ENCODE measurements around the gene DERA. TPM values are rescaled to one million over a fixed set of nuclear protein-coding genes. Genes with fewer than 3 reads are reported as not detected.
"Not testable (repeated sequence)": the region's sequence is repeated elsewhere in the genome, so short reads cannot be mapped to it uniquely, and the experiment has no call there.

The DERA gene
- total RNA-seq, 2 donors from 2014 or later = 33.5 to 36.2 TPM

DNA sequence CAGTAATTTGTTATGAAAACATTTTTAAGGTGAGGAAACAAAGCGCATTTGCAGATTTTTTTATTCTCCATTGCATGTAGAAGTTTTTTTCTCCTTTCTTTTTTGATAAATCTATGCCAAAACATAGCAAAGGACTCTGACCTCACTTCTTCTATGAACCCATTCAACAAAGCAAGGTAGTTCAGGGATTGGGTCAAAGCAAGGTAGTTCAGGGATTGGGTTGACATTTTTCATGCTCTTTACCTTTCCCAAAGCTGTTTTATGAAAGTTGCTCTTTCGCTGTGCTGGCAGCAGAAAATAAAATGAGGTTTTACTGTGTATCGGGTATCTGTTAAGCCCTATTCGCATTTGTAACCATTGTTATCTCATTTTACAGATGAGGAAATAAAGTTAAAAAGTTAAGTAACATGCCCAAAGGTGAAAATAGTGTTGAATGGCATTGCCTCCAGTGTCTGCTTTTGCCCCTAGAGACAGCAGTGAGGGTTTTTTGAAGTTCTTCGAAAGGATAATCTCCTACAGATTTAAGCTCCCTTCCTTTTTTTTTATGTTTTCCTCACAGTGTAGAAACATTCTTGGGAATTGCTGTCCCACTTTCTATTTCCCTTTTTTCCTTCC is 18.4 kb upstream of the DERA start:
- ATAC-seq (no peak), DNase-seq (ENCODE audit: low spot score in 2 of 2) (no peak)
- H3K36me3 Mint-ChIP-seq = peaks cover 6 to 8% of the 10 kb centered on the region in 2 donors
- H3K27ac Mint-ChIP-seq = no peak overlapping the region
- H3K9me3 Mint-ChIP-seq = no peaks in the 10 kb centered on the region

GRCh38 chr12:15893260-15893659 is 17.9 kb upstream of the DERA start:
- Mint-ChIP-seq H3K9me3 (no peaks in the 10 kb centered on the region), H3K27ac (no peak overlapping the region), H3K36me3 (peaks cover 6 to 8% of the 10 kb centered on the region in 2 donors)
- no peak for ATAC-seq
- DNase-seq (ENCODE audit: low spot score in 2 of 2) = no peak

GRCh38 chr12:15896867-15897266 is 14.3 kb upstream of the DERA start:
- H3K9me3 Mint-ChIP-seq = no peaks in the 10 kb centered on the region
- DNase-seq (ENCODE audit: low spot score in 2 of 2) = no peak
- H3K36me3 Mint-ChIP-seq = peaks cover 0 to 22% of the 10 kb centered on the region in 2 donors
- no peak overlapping the region for H3K27ac Mint-ChIP-seq
- ATAC-seq = no peak

DNA sequence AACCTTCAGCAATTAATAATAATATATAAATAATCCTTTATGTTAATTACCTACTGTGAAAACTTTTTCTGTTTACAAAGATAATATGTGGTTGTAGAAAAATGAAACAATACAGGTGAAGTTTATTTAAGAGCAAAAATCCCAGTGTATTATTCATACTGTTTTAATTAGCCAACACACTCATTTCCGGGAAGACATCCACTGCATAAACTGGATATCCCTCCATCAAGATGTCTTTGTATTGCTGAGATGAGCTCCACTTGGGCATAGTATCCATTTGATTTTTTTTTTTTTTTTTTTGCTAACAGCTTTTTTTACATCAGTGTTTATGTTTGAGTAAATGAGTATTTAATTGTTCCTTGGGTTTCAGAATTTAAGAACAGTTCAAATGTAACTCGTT is 13.7 kb upstream of the DERA start:
- DNase-seq (ENCODE audit: low spot score in 2 of 2) (no peak), ATAC-seq (no peak)
- no peak overlapping the region for H3K27ac Mint-ChIP-seq
- H3K36me3 Mint-ChIP-seq = peaks cover 0 to 25% of the 10 kb centered on the region in 2 donors
- no peaks in the 10 kb centered on the region for H3K9me3 Mint-ChIP-seq

DNA sequence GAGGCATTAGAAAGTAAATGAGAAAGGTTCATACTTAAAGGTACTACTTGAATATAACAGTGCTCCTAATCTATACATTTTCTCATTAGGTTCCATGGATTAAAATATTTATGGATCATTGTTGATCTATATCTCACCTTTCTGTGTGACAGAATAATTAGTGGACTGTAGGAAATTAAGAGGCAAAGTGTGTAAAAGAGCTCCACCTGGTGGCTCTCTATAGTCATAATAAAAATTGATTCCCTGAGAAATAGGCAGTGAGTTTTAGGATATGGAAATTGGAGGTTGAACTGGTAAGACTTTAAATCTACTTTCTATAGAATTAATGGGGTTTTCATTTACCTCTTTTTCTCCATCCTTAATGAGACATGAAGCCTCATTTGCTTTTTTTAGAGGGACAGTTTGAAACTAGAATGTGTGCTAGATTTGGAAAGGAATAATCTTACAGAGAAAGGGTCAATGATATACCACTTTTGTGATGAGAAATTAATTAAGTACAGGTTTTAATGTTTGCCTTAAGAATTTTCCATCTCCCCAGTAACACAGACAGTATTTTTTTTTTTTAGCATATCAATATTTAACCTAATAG is 11.8 kb upstream of the DERA start:
- Mint-ChIP-seq H3K36me3 (peaks cover 0 to 25% of the 10 kb centered on the region in 2 donors), H3K27ac (no peak overlapping the region), H3K9me3 (no peaks in the 10 kb centered on the region)
- no peak for ATAC-seq
- DNase-seq (ENCODE audit: low spot score in 2 of 2) = no peak

DNA sequence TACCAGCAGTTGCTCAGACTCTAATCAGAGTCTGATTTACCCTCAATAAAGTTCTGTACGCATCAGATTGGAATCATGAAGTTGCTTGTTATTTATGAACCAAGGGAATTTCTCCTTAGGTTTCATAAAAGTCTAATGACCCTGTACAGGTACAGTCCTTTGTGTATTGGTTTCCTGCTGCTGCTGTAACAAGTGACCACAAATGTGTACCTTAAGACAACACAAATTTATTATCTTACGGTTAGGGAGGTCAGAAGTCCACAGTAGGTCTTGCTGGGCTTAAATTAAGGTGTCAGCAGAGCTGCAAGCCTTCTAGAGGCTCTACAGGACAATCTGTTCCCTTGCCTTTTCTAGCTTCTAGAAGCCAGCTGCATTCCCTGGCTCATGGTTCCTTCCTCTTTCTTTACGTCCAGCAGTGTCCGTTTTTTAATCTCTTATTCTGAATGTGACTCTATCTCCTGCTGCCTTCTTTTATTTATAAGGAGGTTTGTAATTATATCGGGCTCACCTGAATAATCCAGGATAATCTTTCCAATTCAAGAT is 6.7 kb upstream of the DERA start:
- Mint-ChIP-seq H3K9me3 (no peaks in the 10 kb centered on the region), H3K27ac (peak overlapping the region in 1 of 2 donors; percentile 21), H3K36me3 (peaks cover 0 to 19% of the 10 kb centered on the region in 2 donors)
- ATAC-seq (no peak), DNase-seq (ENCODE audit: low spot score in 2 of 2) (no peak)

- DNase-seq (ENCODE audit: low spot score in 2 of 2) (no peak), ATAC-seq (no peak)
- peaks cover 5 to 8% of the 10 kb centered on the region in 2 donors for H3K36me3 Mint-ChIP-seq
- H3K9me3 Mint-ChIP-seq = no peaks in the 10 kb centered on the region
- H3K27ac Mint-ChIP-seq = peak overlapping the region in 1 of 2 donors; percentile 90
These were observed 666 bp upstream of the DERA start for GRCh38 chr12:15910468-15910863.

- H3K27ac Mint-ChIP-seq = peak overlapping the region; percentile 90 to 97
- ATAC-seq; DNase-seq (ENCODE audit: low spot score in 2 of 2); H3K36me3 Mint-ChIP-seq; H3K9me3 Mint-ChIP-seq: not testable (repeated sequence)
These were observed 799 bp downstream of the DERA start for GRCh38 chr12:15911931-15912330.

DNA sequence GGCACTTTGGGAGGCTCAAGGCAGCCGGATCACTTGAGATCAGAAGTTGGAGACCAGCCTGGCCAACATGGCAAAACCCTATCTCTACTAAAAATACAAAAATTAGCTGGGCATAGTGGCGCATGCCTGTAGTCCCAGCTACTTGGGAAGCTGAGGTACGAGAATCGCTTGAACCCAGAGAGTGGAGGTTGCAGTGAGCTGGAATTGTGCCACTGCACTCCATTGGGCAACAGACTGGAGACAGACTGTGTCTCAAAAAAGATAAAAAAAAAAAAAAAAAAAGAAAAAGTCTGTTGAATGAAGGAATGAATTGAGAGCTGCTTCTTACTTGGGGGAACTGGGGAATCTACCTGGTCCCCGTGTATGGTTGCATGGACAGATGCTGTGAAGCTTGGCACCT is 3.0 kb downstream of the DERA start:
- not testable (repeated sequence) for DNase-seq (ENCODE audit: low spot score in 2 of 2); H3K27ac Mint-ChIP-seq; H3K9me3 Mint-ChIP-seq; ATAC-seq
- H3K36me3 Mint-ChIP-seq = peaks cover 8 to 13% of the 10 kb centered on the region in 2 donors

- Mint-ChIP-seq H3K27ac (peak overlapping the region in 1 of 2 donors; percentile 18), H3K36me3 (peaks cover 0 to 8% of the 10 kb centered on the region in 2 donors), H3K9me3 (no peaks in the 10 kb centered on the region)
- ATAC-seq (no peak), DNase-seq (ENCODE audit: low spot score in 2 of 2) (no peak)
These were observed 6.9 kb downstream of the DERA start for GRCh38 chr12:15918066-15918465.

- Mint-ChIP-seq H3K27ac (no peak overlapping the region), H3K9me3 (no peaks in the 10 kb centered on the region), H3K36me3 (peaks cover 0 to 8% of the 10 kb centered on the region in 2 donors)
- ATAC-seq (no peak), DNase-seq (ENCODE audit: low spot score in 2 of 2) (no peak)
These were observed 8.3 kb downstream of the DERA start for GRCh38 chr12:15919418-15919817.

DNA sequence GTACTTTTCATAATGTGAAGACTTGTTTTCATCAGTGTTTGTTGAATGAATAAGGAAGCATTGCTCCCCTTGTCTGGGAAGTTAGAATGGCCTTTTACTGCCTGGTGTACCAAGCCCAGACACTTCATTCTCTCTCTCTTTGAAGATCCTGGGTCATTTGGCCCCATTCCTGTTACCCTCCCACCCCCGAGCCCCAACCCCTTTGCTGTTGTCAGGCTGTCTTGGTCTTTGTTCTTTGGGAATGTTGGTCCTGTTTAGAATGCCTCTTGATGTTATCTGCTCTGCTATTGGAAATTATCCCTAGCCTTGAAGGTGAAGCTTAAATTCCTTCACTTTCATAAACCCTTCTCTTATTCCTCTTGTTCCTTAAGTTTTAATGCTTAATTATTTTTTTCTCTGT is 13.8 kb downstream of the DERA start:
- no peak overlapping the region for H3K27ac Mint-ChIP-seq
- no peaks in the 10 kb centered on the region for H3K9me3 Mint-ChIP-seq
- ATAC-seq (no peak), DNase-seq (ENCODE audit: low spot score in 2 of 2) (no peak)
- H3K36me3 Mint-ChIP-seq = no peaks in the 10 kb centered on the region

- Mint-ChIP-seq H3K9me3 (peaks cover 0 to 6% of the 10 kb centered on the region in 2 donors), H3K27ac (no peak overlapping the region), H3K36me3 (peaks cover 0 to 6% of the 10 kb centered on the region in 2 donors)
- no peak for DNase-seq (ENCODE audit: low spot score in 2 of 2)
- no peak for ATAC-seq
These were observed 17.2 kb downstream of the DERA start for GRCh38 chr12:15928346-15928745.

GRCh38 chr12:15928870-15929571 is 17.9 kb downstream of the DERA start:
- Mint-ChIP-seq H3K9me3 (peaks cover 0 to 6% of the 10 kb centered on the region in 2 donors), H3K27ac (no peak overlapping the region), H3K36me3 (peaks cover 0 to 6% of the 10 kb centered on the region in 2 donors)
- DNase-seq (ENCODE audit: low spot score in 2 of 2) = no peak
- ATAC-seq = no peak

- DNase-seq (ENCODE audit: low spot score in 2 of 2) (no peak), ATAC-seq (no peak)
- peaks cover 1 to 6% of the 10 kb centered on the region in 2 donors for H3K9me3 Mint-ChIP-seq
- no peak overlapping the region for H3K27ac Mint-ChIP-seq
- peaks cover under 1 to 6% of the 10 kb centered on the region in 2 donors for H3K36me3 Mint-ChIP-seq
These were observed 20.5 kb downstream of the DERA start for GRCh38 chr12:15931590-15932053.

DNA sequence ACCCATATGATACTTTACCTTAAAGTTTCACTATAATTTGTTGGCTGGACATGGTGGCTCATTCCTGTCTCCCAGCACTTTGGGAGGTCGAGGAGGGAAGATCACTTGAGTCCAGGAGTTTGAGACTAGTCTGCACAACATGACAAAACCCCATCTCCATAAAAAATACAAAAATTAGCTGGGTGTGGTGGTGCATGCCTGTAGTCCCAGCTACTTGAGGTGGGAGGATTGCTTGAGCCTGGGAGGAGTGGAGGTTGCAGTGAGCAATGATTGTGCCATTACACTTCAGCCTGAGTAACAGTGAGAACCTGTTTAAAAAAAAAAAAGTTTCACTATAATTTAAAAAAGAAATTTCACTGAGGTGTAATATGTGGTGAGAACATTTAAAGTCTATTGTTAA is 21.2 kb downstream of the DERA start:
- peaks cover 6 to 8% of the 10 kb centered on the region in 2 donors for H3K9me3 Mint-ChIP-seq
- no peak overlapping the region for H3K27ac Mint-ChIP-seq
- DNase-seq (ENCODE audit: low spot score in 2 of 2) = no peak
- H3K36me3 Mint-ChIP-seq = peaks cover 6 to 8% of the 10 kb centered on the region in 2 donors
- ATAC-seq = no peak

- no peak for ATAC-seq
- Mint-ChIP-seq H3K27ac (no peak overlapping the region), H3K36me3 (peaks cover 6 to 8% of the 10 kb centered on the region in 2 donors), H3K9me3 (peaks cover 6 to 14% of the 10 kb centered on the region in 2 donors)
- DNase-seq (ENCODE audit: low spot score in 2 of 2) = no peak
These were observed 21.8 kb downstream of the DERA start for GRCh38 chr12:15932971-15933370.

Data from activated naive CD4-positive, alpha-beta T cell treated with anti-CD3 and anti-CD28 coated beads, Interleukin-2, amount 50 U/mL, for 72 hours (primary cell).